HK-2 (cell line): ENCODE results near the gene PURA.
A peak's percentile ranks its signal among the peaks of the same experiment; 100 is the strongest.
"Not testable (repeated sequence)": the region's sequence is repeated elsewhere in the genome, so short reads cannot be mapped to it uniquely, and the experiment has no call there.

Source experiments
- DNase-seq: peaks from one replicate; pipeline ENCODE4 v3.0.0-alpha.2; 2018; ENCODE audit not compliant: unreplicated experiment

The PURA gene

DNA sequence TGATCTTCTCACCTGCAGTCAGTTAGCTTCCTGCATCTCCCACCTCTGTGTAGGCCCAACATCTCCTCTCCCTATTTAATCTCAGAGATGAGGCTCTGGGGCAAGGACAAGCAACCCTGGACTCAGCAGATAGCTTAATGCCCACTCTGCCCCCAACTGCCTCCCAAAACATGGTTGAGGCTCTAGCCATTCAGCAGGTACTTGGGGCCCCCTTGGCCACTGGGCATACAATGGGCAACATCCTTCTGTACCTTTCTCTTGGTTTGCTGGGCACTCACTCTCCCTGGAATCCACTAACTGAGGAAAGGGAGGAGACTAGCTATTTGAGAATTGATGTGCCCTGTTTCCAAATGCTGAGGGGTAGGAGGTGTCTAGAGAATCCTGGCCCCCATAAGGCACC is 21.2 kb downstream of the PURA start:
- DNase-seq, result no peak

GRCh38 chr5:140136624-140137023 is 22.7 kb downstream of the PURA start:
- DNase-seq, result no peak

DNA sequence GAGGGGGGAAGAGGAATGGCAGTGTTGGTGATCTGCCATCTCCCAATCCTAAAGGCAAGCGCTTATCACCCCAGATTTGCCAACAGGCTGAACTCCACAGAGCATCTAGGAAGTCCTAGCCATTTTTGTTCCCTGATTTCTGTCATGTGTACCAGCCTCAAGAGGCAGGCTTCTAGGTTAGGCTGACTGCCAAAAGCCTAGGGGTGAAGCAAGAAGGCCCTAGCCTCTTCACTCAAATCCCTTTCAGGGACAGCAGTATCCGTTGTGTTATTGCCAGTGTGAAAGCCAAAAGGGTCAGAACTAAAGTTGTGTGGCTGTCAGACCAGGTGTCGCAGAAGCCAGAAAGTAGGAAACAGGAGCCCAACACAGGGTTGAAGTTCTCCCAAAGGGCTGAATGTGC is 26.5 kb downstream of the PURA start:
- no peak for DNase-seq

- no peak for DNase-seq
These were observed 27.3 kb downstream of the PURA start for GRCh38 chr5:140141241-140141640.

- DNase-seq, result no peak
These were observed 28.3 kb downstream of the PURA start for GRCh38 chr5:140142246-140142645.

DNA sequence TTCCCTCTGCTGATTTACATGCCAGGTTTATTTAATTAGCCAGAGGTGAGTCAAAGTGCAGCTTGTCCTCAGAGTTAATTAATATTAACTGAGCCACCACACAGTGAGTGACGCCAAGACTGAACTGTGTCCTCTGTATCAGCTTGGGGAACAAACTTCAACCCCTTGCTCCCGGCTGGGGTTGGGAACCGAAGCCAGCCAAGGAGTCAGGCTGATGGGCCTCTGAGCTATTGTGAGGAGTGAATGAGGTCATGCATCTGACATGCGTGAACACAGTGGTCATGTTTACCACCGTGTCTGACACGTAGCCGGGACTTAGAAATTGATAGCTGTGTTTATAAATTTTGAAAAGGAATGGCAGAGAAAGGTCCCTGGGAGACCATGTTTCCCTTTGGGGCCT is 28.9 kb downstream of the PURA start:
- no peak for DNase-seq

DNA sequence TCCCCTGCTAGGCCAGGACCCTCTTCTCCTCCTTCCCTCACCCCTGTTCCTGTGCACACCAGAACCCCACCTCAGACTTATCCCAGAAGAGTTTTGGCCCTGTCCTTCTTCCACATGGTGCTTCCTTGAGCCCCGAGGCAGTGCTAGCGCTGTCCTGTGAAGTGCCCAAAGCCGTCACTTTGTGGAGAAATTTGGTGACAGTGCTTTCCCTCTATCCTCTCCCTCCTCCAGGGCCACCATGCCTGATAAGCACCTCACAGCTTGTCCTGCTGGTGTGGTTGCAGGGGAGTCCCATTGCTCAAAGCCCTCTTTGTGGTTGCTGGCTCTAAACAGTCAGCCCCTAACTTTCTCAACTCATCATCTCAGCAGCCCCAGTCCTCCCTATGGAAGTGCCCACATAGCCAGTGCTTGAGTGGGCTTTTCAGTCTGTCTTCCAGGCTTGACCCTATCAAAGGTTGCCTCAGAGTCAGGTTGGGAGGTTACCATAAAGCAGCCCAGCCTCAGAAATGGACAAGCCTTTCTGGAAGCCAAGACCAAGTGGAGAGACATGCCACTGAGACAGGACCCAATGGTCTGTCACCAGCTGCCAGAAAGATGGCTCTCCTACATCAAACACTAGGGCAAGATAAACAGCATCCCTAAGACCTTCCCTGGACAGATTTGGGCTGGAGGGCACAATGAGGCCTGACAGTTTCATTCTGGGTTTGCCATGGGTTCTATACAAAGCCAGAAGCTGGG is 29.8 kb downstream of the PURA start:
- no peak for DNase-seq

DNA sequence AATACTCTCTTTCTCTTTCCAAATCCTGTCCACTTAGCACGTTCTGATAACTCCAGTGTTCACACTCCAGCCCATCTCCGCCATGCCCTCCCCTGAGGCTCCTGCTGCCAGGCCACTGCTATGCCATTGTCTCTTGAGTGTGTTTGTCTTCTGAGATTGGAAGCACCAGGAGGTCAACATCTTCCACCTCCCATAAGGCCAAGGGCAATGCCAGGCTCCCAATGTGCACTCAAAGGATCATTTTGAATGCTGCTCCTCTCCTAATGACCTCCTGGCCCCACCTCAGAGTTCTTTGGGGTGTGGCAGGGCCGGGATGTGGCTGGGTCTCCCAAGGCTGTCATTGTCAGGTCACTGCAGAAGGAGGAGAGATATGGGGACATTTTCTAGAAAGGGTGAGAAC is 31.3 kb downstream of the PURA start:
- DNase-seq, result no peak

- DNase-seq, result peak; percentile 41
These were observed 32.1 kb downstream of the PURA start for GRCh38 chr5:140145818-140146522.

- no peak for DNase-seq
These were observed 32.6 kb downstream of the PURA start for GRCh38 chr5:140146523-140146842.

DNA sequence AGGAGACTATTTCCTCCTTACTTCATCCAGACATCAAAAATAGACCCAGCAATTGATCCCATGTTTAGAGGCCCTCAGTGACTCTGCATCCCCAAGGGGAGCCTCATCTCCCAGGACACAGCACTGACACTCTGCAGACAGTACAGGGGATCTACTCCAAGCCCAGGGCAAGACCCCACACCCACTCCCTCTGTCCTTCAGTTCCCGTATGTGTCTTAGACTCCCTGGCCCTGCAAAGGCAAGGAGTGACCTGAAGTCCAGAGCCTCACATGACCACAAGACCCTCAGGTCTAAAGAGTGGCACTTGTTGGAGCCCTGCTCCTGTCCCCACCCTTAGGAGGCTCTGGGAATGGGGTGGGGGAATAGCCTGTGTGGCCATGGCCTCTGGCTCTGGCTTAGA is 33.6 kb downstream of the PURA start:
- no peak for DNase-seq

DNA sequence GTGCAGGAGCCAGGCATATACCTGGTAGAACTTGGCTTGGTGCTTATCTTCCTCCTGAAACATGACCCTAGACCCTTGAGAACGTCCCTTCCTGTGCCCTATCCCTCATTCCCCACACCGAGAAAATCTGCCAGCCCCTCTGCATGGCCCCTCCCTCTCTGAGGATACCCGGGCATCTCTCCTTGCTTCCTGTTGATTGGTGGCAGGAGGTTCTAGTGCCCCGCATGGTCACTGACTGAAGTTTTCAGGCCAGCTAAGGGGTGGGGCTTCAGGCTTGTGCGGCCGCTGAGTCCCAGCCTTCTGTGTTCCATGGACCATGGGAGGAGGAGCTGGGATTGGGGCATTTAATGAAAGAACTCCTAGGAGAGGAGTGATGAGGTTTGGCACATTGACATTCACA is 34.6 kb downstream of the PURA start:
- DNase-seq, result no peak

DNA sequence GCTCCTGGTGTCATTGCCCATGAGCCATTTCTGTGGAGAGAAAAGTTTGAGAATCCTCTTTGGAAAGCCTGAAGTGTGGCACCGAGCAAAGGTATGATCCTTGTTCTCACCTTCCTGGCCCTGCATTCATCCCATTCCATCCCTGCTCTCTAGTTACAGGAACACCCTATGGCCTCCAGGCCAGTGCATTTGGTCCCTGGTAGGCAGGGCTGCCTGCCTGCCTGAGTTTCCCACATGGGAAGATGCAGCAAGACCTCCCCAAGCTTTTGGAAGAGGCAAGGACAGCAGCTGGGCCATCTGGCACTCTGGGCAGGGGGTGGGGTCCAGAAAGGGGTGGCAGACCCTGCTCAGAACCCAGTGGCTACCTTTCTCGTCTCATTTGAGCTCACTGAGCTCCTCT is 36.3 kb downstream of the PURA start:
- DNase-seq, result no peak

- no peak for DNase-seq
These were observed 37.5 kb downstream of the PURA start for GRCh38 chr5:140151144-140152021.

- DNase-seq, result no peak
These were observed 38.4 kb downstream of the PURA start for GRCh38 chr5:140152022-140152999.

DNA sequence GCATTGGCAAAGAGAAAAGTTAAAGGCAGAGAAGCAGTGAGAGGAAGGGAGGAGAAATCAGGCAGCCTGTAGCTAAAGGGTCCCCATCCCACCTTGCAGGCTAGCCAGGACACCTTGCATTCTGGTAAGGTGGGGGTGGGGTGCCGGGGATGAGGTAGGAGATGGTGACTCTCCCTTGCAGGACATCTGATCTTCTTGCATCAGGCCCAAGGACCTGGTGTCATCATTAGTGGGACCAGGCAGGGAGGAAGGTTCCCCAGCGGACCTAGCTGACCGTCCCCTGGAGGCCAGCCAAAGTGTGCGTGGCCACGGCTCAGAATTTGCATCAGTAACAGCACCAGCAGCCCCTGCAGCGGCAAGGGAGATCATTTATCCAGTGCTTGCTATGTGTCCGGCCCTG is 39.3 kb downstream of the PURA start:
- DNase-seq, result no peak

GRCh38 chr5:140153905-140154304 is 40.0 kb downstream of the PURA start:
- DNase-seq, result no peak

- not testable (repeated sequence) for DNase-seq
These were observed 40.9 kb downstream of the PURA start for GRCh38 chr5:140154710-140155381.

- peak; percentile 78 for DNase-seq
These were observed 43.3 kb downstream of the PURA start for GRCh38 chr5:140157032-140157781.
